ENCODE data around the gene ITGAD. TPM values are rescaled to one million over a fixed set of nuclear protein-coding genes. Genes with fewer than 3 reads are reported as not detected.

ITGAD gene
- total RNA-seq, 1 donor = not detected

DNA sequence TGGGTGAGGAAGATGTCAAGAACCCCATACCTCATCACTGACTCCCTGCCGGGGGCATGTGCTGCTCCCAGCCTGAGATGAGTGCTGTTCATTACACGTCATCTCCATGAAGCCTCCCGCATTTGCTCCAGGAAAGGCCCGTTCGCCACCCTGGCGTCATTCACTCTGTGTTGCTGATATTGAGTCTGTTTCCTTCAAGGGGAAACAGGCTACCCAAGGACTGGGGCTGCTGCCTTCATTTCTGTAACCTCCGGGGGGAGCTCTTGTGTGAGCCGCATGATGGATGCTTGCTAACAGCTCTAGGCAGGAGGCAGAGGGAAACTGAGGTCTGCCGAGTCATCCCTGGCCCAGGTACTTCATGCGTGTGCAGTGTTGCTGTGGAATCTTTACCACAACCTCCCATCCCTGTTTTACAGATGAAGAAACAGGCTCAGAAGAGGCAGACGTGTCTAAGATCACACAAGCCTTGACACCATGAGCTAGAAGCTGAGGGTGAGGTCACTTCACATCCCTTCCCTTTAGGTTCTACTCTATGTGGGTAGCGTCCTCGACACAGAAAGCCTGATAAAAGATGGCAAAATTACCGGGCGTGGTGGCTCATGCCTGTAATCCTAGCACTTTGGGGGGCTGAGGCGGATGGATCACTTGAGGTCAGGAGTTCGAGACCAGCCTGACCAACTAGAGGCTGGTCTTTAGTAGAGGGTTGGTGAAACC is 62.6 kb downstream of the ITGAD start:
- H3K4me3 ChIP-seq (ENCODE audit: insufficient read depth, low read length) = no peak overlapping the region
- H4K20me1 ChIP-seq (ENCODE audit: insufficient read depth, low read length) = peaks cover 30% of the 10 kb centered on the region
- peaks cover 34% of the 10 kb centered on the region for H3K79me2 ChIP-seq (ENCODE audit: insufficient read depth, low read length)
- peaks cover 66% of the 10 kb centered on the region for H3K4me1 ChIP-seq (ENCODE audit: insufficient read depth, low read length)
- TF ChIP-seq, protein P1, sequence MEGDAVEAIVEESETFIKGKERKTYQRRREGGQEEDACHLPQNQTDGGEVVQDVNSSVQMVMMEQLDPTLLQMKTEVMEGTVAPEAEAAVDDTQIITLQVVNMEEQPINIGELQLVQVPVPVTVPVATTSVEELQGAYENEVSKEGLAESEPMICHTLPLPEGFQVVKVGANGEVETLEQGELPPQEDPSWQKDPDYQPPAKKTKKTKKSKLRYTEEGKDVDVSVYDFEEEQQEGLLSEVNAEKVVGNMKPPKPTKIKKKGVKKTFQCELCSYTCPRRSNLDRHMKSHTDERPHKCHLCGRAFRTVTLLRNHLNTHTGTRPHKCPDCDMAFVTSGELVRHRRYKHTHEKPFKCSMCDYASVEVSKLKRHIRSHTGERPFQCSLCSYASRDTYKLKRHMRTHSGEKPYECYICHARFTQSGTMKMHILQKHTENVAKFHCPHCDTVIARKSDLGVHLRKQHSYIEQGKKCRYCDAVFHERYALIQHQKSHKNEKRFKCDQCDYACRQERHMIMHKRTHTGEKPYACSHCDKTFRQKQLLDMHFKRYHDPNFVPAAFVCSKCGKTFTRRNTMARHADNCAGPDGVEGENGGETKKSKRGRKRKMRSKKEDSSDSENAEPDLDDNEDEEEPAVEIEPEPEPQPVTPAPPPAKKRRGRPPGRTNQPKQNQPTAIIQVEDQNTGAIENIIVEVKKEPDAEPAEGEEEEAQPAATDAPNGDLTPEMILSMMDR (IDR thresholded peaks at IDR 0.05; ENCODE audit: extremely low read depth, low read depth, low read length) = peak; percentile 44
- H3K27me3 ChIP-seq (ENCODE audit: insufficient read depth, low read length) = no peaks in the 10 kb centered on the region
- no peak overlapping the region for H2AFZ ChIP-seq (ENCODE audit: low read length)
- no peak overlapping the region for H3K27ac ChIP-seq (ENCODE audit: low read depth, low read length)
- peak overlapping the region; percentile 3 for H3K4me2 ChIP-seq (ENCODE audit: insufficient read depth, low read length)
- H3K36me3 ChIP-seq (ENCODE audit: insufficient read depth, low read length) = peaks cover 3% of the 10 kb centered on the region
- H3K9me3 ChIP-seq (ENCODE audit: low read depth, low read length) = no peaks in the 10 kb centered on the region
- peak; percentile 62 for DNase-seq (ENCODE audit: insufficient read length, low spot score, missing footprints)

DNA sequence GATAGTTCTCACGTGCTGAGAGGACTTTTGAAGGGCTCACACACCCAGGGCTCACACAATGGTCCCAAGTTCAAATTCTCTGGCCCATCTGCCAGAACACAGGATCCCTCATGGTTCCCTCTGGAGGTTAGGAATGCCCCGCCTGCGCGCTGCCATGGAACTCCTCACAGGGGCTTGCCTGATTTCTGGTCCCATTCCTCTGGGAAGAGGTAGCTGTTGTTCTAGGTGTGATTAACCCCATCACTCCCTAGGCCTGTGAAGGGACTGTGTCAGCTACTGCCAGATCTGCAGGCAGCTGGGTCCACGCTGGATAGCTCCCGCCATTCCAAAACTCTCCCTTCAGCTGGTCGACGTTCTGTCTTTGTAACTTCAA is 63.8 kb downstream of the ITGAD start:
- H3K36me3 ChIP-seq (ENCODE audit: insufficient read depth, low read length) = peaks cover 5% of the 10 kb centered on the region
- H3K27ac ChIP-seq (ENCODE audit: low read depth, low read length) = no peak overlapping the region
- H3K4me1 ChIP-seq (ENCODE audit: insufficient read depth, low read length) = peaks cover 60% of the 10 kb centered on the region
- H4K20me1 ChIP-seq (ENCODE audit: insufficient read depth, low read length) = peaks cover 30% of the 10 kb centered on the region
- H2AFZ ChIP-seq (ENCODE audit: low read length) = no peak overlapping the region
- H3K79me2 ChIP-seq (ENCODE audit: insufficient read depth, low read length) = peaks cover 44% of the 10 kb centered on the region
- peak overlapping the region; percentile 14 for H3K4me3 ChIP-seq (ENCODE audit: insufficient read depth, low read length)
- no peaks in the 10 kb centered on the region for H3K9me3 ChIP-seq (ENCODE audit: low read depth, low read length)
- peak overlapping the region; percentile 93 for H3K4me2 ChIP-seq (ENCODE audit: insufficient read depth, low read length)
- no peak for DNase-seq (ENCODE audit: insufficient read length, low spot score, missing footprints)
- H3K27me3 ChIP-seq (ENCODE audit: insufficient read depth, low read length) = no peaks in the 10 kb centered on the region
- TF ChIP-seq, protein P1 (IDR thresholded peaks at IDR 0.05; ENCODE audit: extremely low read depth, low read depth, low read length) = no peak

DNA sequence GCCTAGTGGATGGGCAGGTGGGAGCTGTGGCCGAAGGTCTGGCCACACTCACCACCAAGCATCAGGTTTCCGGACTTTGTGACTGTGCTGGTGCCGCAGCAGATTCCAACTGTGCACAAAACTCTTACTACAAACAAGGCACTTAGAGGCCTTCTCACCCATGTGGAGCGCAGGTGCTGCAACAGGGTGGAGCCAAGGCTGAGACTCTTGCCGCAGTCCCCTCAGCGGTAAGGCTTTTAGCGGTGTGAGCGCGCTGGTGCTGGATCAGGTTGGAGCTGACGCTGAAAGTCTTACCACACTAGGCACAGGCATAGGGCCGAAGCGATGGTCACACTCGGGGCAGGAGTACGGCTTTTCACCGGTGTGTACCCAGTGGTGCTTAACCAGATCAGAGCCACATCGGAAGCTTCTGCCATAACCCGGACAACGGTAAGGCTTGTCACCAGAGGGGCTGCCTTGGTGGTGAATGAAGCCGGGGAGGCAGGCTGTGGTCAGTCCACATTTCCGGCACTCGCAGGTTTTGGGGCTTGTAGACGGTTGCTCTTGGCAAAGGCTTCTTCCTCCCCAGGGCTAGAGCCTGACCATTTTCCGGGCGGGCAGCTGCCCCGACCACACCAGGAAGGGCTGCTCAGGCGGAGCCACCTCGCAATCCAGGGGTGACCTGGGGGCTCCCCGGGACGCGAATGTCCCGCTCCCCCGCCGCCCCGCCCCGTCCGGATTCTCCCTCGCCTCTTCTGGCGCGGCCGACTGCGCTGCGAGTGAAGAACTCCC is 65.1 kb downstream of the ITGAD start:
- Histone ChIP-seq H2AFZ (ENCODE audit: low read length) (peak overlapping the region; percentile 93), H3K36me3 (ENCODE audit: insufficient read depth, low read length) (peaks cover 10% of the 10 kb centered on the region), H4K20me1 (ENCODE audit: insufficient read depth, low read length) (peaks cover 30% of the 10 kb centered on the region), H3K4me3 (ENCODE audit: insufficient read depth, low read length) (peak overlapping the region; percentile 76), H3K27me3 (ENCODE audit: insufficient read depth, low read length) (no peaks in the 10 kb centered on the region), H3K9me3 (ENCODE audit: low read depth, low read length) (no peaks in the 10 kb centered on the region), H3K27ac (ENCODE audit: low read depth, low read length) (peak overlapping the region; percentile 99), H3K79me2 (ENCODE audit: insufficient read depth, low read length) (peaks cover 45% of the 10 kb centered on the region), H3K4me1 (ENCODE audit: insufficient read depth, low read length) (peaks cover 48% of the 10 kb centered on the region), H3K4me2 (ENCODE audit: insufficient read depth, low read length) (peak overlapping the region; percentile 93)
- TF ChIP-seq, protein P1 (IDR thresholded peaks at IDR 0.05; ENCODE audit: extremely low read depth, low read depth, low read length) = no peak
- DNase-seq (ENCODE audit: insufficient read length, low spot score, missing footprints) = peak; percentile 93
